Activated naive CD8-positive, alpha-beta T cell treated with anti-CD3 and anti-CD28 coated beads for 36 hours (primary cell): ENCODE data around the gene ARSJ. TPM values are rescaled to one million over a fixed set of nuclear protein-coding genes. Genes with fewer than 3 reads are reported as not detected.

Source experiments
- DNase-seq: peaks from one replicate; pipeline ENCODE4 v3.0.0; 2021
- H3K27ac Mint-ChIP-seq: one replicate; pipeline ENCODE4 v1.8.0; 2022; ENCODE audit warnings: mild to moderate bottlenecking, moderate library complexity, mixed read lengths
- H3K27me3 Mint-ChIP-seq: one replicate; pipeline ENCODE4 v1.8.0; 2022; ENCODE audit warnings: mild to moderate bottlenecking, mixed read lengths
- H3K36me3 Mint-ChIP-seq: one replicate; pipeline ENCODE4 v1.8.0; 2021; ENCODE audit warnings: mild to moderate bottlenecking, mixed read lengths
- H3K4me1 Mint-ChIP-seq: one replicate; pipeline ENCODE4 v1.8.0; 2021; ENCODE audit warnings: mixed read lengths
- H3K4me3 Mint-ChIP-seq: one replicate; pipeline ENCODE4 v1.8.0; 2022; ENCODE audit warnings: mild to moderate bottlenecking, moderate library complexity, mixed read lengths
- H3K9me3 Mint-ChIP-seq: one replicate; pipeline ENCODE4 v1.8.0; 2022; ENCODE audit warnings: mixed read lengths
- total RNA-seq, 2 experiments: library from RNA; stranded (reverse); gene quantifications; one replicate each; pipeline ENCODE4 v1.2.3, GENCODE V29; 2021

Gene ARSJ
- total RNA-seq, 2 experiments from 2014 or later = not detected

DNA sequence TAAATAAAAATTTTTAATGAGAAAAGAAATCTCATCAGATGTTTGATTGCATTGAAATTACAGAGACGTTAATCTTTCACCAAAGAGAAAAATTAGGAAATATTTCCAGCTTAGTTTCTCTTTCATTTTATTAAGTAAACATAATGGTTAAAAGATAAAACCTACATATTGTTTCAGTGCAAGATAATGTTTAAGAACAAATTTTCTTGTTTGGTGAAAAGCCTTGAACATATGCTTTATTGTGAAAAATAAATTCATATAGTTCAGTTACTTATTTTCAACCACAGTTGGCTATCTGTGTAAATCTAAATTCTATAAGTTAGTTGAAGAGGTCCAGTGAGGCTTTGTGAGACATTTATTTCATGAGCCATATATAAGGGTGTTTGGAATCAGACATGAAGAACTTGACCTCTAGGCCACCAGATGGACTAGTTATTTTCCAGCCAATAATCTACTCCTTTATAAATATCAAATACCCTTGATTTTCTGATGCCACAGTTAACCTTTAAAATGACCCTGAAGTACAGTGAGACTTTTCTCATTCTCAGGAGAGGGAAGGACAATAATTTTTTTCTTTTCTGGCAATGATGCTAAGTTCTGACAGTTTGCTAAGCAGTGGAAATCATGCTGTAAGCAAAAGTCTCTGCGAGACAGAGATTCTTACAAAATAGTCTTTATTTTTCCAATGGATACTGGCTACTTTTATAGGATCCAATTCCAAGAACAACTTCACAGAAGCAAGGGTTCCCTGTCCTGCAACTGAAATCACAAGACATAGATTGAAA lies 2.5 kb downstream of the ARSJ start:
- Mint-ChIP-seq H3K4me3 (no peak overlapping the region), H3K36me3 (peaks cover 3% of the 10 kb centered on the region), H3K27ac (no peak overlapping the region), H3K27me3 (peaks cover 47% of the 10 kb centered on the region), H3K9me3 (peaks cover 10% of the 10 kb centered on the region), H3K4me1 (peaks cover 15% of the 10 kb centered on the region)
- DNase-seq = no peak

DNA sequence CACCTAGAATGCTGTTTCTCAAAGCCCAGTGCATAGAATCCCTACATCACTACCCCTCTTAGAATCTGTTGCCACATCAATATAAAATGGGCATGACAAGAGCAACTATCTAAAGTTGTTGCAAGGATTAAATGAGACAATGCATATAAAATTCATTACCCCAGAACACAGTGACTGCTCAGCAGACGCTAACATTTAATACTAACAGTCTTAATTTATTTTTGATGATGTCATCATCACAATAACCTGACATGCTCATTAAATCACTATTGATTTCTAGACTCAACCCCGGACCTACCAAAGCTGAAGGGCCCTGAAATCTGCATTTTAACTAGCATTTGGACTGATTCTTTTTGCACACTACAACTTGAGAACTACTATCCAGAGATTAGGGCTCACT lies 3.9 kb downstream of the ARSJ start:
- DNase-seq = no peak
- Mint-ChIP-seq H3K4me1 (peaks cover 15% of the 10 kb centered on the region), H3K27ac (no peak overlapping the region), H3K9me3 (peaks cover 10% of the 10 kb centered on the region), H3K36me3 (peaks cover 3% of the 10 kb centered on the region), H3K4me3 (no peak overlapping the region), H3K27me3 (peaks cover 35% of the 10 kb centered on the region)

DNA sequence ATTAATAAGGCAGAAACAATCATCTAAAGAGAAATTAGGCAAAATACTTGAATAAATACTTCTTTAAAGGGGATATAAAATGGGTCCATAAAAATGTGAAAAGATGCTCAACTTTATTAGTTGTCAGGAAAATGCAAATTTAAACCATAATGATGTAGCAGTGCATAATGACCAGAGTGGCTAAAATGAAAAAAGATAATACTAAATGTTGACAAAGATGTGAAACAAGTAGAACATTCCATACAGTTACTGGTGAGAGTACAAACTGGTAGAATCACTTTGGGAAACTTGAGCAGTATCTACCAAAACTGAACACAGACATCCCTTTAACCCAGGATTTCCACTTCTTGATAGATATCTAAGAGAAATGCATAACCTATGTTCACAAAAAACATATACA lies 5.0 kb downstream of the ARSJ start:
- Mint-ChIP-seq H3K4me3 (no peak overlapping the region), H3K27ac (no peak overlapping the region), H3K9me3 (peaks cover 10% of the 10 kb centered on the region), H3K36me3 (peaks cover 3% of the 10 kb centered on the region), H3K27me3 (peaks cover 24% of the 10 kb centered on the region), H3K4me1 (peaks cover 7% of the 10 kb centered on the region)
- DNase-seq = no peak

GRCh38 chr4:113973345-113973744 lies 6.1 kb downstream of the ARSJ start:
- DNase-seq = no peak
- Mint-ChIP-seq H3K9me3 (peaks cover 10% of the 10 kb centered on the region), H3K4me1 (no peaks in the 10 kb centered on the region), H3K27ac (no peak overlapping the region), H3K4me3 (no peak overlapping the region), H3K36me3 (peaks cover 3% of the 10 kb centered on the region), H3K27me3 (peaks cover 13% of the 10 kb centered on the region)

GRCh38 chr4:113972781-113973180 lies 6.7 kb downstream of the ARSJ start:
- no peak for DNase-seq
- Mint-ChIP-seq H3K27ac (no peak overlapping the region), H3K36me3 (peaks cover 3% of the 10 kb centered on the region), H3K4me1 (no peaks in the 10 kb centered on the region), H3K4me3 (no peak overlapping the region), H3K27me3 (peaks cover 7% of the 10 kb centered on the region), H3K9me3 (peaks cover 10% of the 10 kb centered on the region)

DNA sequence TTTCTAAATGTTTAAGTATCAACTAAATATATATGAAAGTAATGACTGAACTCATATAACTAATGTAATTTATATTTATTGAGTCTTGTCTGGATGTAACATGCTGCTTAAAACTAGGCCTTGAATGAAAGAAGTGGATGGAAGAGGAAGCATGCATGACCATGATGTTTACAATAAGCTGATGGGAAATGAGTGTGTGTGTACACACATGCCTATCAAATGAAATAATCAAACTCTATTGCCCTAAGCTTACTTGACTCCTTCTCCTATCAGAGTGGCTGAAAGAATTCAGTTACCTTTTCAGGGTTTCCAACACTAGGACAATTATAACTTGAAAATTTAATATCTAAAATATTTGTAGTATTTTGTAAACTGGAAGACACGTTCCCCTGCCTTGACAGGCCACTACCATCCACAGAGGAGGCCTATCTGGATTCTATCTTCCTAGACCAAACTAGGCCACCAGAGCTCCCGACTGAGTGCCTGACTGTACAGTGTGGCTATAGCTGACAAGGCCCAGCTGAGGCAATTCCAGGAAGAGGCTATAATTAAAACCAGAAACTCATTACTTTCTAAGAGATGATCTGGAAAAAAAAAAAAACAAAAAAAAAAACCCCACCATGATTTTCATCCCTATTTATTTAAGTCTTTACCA lies 7.6 kb downstream of the ARSJ start:
- Mint-ChIP-seq H3K27ac (no peak overlapping the region), H3K27me3 (no peaks in the 10 kb centered on the region), H3K36me3 (peaks cover 3% of the 10 kb centered on the region), H3K9me3 (peaks cover 10% of the 10 kb centered on the region), H3K4me1 (no peaks in the 10 kb centered on the region), H3K4me3 (no peak overlapping the region)
- no peak for DNase-seq

- Mint-ChIP-seq H3K4me1 (no peaks in the 10 kb centered on the region), H3K27me3 (no peaks in the 10 kb centered on the region), H3K36me3 (peaks cover 3% of the 10 kb centered on the region), H3K27ac (no peak overlapping the region), H3K4me3 (no peak overlapping the region), H3K9me3 (peaks cover 9% of the 10 kb centered on the region)
- DNase-seq = no peak
Measured at GRCh38 chr4:113969709-113970334, 9.6 kb downstream of the ARSJ start.

GRCh38 chr4:113968473-113968872 lies 11.0 kb downstream of the ARSJ start:
- no peaks in the 10 kb centered on the region for H3K9me3 Mint-ChIP-seq
- H3K36me3 Mint-ChIP-seq = no peaks in the 10 kb centered on the region
- no peaks in the 10 kb centered on the region for H3K4me1 Mint-ChIP-seq
- no peak overlapping the region for H3K4me3 Mint-ChIP-seq
- DNase-seq = no peak
- H3K27me3 Mint-ChIP-seq = no peaks in the 10 kb centered on the region
- no peak overlapping the region for H3K27ac Mint-ChIP-seq

DNA sequence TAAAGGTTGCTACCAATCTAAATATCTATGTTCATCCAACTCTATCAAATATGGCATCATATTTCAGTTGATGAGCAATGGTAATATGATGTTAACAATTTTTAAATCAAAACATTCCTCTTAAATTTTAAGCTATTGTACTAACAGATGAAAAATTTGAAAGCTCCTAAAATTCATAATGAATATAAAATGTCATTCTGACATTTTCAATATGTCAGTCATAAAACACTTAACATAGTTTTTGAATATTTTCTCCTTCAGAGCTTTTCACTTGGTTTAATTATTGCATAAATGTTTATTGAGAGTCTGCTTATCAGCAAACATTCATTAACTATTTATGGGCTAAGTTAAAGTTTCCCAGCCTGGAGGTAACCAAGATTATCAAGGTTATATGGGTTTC lies 11.8 kb downstream of the ARSJ start:
- Mint-ChIP-seq H3K27me3 (no peaks in the 10 kb centered on the region), H3K4me1 (no peaks in the 10 kb centered on the region), H3K36me3 (peaks cover 3% of the 10 kb centered on the region), H3K4me3 (no peak overlapping the region), H3K27ac (no peak overlapping the region), H3K9me3 (peaks cover 5% of the 10 kb centered on the region)
- no peak for DNase-seq

GRCh38 chr4:113962719-113963265 lies 16.7 kb downstream of the ARSJ start:
- Mint-ChIP-seq H3K36me3 (peaks cover 3% of the 10 kb centered on the region), H3K4me3 (no peak overlapping the region), H3K9me3 (peaks cover 5% of the 10 kb centered on the region), H3K4me1 (peaks cover 7% of the 10 kb centered on the region), H3K27ac (no peak overlapping the region), H3K27me3 (no peaks in the 10 kb centered on the region)
- no peak for DNase-seq

DNA sequence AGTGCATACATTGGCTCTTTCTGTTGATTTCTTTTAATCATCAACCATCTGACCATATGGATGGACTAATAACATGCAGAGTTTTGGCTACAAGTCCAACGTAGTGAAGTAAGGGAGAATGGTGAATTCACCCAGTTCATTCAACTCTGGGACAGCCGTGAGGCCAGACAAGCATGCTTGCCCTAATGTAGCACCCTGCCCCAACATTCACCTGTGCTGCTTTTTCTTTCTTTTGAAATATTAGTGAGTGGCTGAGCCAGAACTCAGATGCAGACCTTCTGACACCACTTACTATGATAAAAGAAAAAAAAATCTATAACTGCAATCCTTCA lies 17.5 kb downstream of the ARSJ start:
- H3K9me3 Mint-ChIP-seq = peaks cover 5% of the 10 kb centered on the region
- no peak overlapping the region for H3K4me3 Mint-ChIP-seq
- no peaks in the 10 kb centered on the region for H3K27me3 Mint-ChIP-seq
- peaks cover 3% of the 10 kb centered on the region for H3K36me3 Mint-ChIP-seq
- H3K4me1 Mint-ChIP-seq = peaks cover 7% of the 10 kb centered on the region
- no peak overlapping the region for H3K27ac Mint-ChIP-seq
- no peak for DNase-seq

DNA sequence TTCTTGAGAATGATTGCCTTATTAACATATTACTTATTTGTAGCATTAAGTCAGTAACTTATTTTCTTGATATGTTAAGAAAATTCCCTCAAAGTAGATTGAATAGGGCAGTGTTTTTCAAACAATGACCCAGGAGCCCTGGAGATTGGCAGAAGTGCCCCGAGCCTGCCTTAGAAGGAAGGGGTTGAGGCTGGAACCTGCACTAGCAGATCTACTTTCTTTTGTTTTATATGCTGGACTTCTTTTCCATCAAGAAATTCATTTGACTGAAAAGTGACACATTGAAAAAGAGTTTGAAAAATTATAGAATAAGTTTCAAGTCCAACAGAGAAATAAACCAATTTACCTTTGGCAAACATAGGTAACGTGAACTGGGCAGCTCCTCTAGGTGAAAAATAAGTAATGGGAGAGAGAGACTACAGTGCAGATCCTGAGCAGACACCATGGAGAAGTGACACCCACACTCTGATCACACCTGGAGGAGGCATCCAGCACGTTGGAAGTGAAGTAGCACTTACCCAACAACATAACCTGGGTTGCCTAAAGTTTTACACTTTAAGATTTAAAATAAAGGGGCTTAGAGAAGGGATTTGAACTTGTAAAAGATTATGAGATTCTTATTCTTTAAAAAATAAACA lies 18.6 kb downstream of the ARSJ start:
- no peak overlapping the region for H3K4me3 Mint-ChIP-seq
- peaks cover 3% of the 10 kb centered on the region for H3K36me3 Mint-ChIP-seq
- no peak overlapping the region for H3K27ac Mint-ChIP-seq
- H3K27me3 Mint-ChIP-seq = no peaks in the 10 kb centered on the region
- DNase-seq = no peak
- H3K4me1 Mint-ChIP-seq = peaks cover 7% of the 10 kb centered on the region
- H3K9me3 Mint-ChIP-seq = peaks cover 5% of the 10 kb centered on the region

DNA sequence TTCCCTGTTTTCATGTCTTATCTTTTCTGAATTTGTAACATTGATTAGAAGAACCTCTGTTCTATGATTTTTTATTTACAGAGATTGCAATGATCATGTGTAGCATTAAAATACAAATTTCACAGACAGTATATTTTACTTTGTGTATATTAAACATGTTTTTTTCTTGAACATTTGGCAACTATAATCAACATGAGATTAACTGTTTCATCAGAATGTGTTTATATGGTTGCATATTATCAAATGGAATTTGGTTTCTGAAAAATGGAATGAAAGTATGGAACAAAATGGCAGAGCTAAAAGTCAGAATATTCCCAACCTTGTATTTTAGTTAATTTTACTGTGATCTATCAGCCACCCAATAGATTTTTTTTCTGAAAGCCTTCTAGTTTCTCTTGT lies 19.9 kb downstream of the ARSJ start:
- no peak for DNase-seq
- H3K4me1 Mint-ChIP-seq = peaks cover 7% of the 10 kb centered on the region
- H3K9me3 Mint-ChIP-seq = peaks cover 5% of the 10 kb centered on the region
- peaks cover 4% of the 10 kb centered on the region for H3K27me3 Mint-ChIP-seq
- H3K4me3 Mint-ChIP-seq = no peak overlapping the region
- no peak overlapping the region for H3K27ac Mint-ChIP-seq
- H3K36me3 Mint-ChIP-seq = peaks cover 3% of the 10 kb centered on the region

GRCh38 chr4:113958766-113959538 lies 20.5 kb downstream of the ARSJ start:
- peaks cover 5% of the 10 kb centered on the region for H3K9me3 Mint-ChIP-seq
- H3K4me3 Mint-ChIP-seq = no peak overlapping the region
- DNase-seq = no peak
- H3K4me1 Mint-ChIP-seq = peaks cover 7% of the 10 kb centered on the region
- H3K27ac Mint-ChIP-seq = no peak overlapping the region
- H3K27me3 Mint-ChIP-seq = peaks cover 4% of the 10 kb centered on the region
- peaks cover 3% of the 10 kb centered on the region for H3K36me3 Mint-ChIP-seq
